Measurements from ENCODE around the gene SFSWAP. TPM values are rescaled to one million over a fixed set of nuclear protein-coding genes. Genes with fewer than 3 reads are reported as not detected.

The SFSWAP gene
- total and polyA plus RNA-seq, 2 of the 13 experiments (the other 11 are each of a cell fraction or from before 2014, with no cell fraction given) = 17.1 to 27.7 TPM

DNA sequence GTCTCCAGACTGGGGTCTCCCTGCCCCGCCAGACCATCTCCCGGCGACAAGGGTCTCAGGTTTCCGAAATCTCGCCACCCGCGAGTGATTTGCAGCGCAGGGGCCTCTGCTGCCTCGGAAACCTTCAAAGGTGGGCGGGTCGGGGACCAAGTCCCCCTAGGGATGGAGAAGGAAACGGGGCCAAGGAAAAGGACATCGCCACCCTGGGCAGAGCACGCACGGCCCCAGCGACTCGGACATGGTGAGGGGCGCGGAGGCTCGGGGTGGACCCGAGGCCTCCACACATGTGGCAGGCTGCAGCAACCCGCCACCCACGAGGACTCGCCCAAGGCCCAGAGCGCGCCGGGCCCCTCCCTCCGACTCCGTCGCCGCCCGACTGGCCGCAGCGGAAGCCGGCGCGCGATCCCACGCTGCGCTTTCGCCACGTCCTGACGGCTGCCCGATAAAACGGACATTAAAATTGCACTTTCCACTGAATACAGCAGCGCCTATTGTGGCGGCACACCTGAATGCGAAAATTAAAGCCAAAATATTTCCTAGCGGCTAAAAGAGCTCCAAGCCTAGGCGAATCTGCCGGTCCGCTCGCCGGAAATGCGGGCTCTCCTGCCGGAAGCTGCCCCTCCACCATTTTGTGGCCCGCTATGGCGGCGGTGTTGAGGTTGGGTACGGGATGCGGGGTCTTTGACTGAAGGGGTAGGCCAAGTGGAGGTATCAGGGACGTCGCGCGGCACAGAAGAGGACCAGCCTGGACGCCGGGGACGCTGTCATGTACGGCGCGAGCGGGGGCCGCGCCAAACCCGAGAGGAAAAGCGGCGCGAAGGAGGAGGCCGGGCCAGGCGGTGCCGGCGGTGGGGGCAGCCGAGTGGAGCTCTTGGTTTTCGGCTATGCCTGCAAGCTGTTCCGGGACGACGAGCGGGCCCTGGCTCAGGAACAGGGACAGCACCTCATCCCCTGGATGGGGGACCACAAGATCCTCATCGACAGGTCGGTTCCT is at the start of gene SFSWAP (continued):
- TF ChIP-seq ZNF253 (CRISPR knock-in tag; IDR thresholded peaks at IDR 0.05; ENCODE audit: borderline replicate concordance) = no peak
- peak; percentile 55; the same call in 1 of the 2 replicates for TF ChIP-seq TOPORS (CRISPR knock-in tag; IDR thresholded peaks at IDR 0.05)
- TF ChIP-seq RELA (CRISPR knock-in tag; IDR thresholded peaks at IDR 0.05) = no peak
- TF ChIP-seq ZNF557 (CRISPR knock-in tag; IDR thresholded peaks at IDR 0.05) = no peak; the same call in 1 of the 2 replicates
- peak; percentile 71; the same call in 1 of the 2 replicates for TF ChIP-seq NFIB (CRISPR knock-in tag; IDR thresholded peaks at IDR 0.05; ENCODE audit: borderline replicate concordance)
- TF ChIP-seq, protein P1, sequence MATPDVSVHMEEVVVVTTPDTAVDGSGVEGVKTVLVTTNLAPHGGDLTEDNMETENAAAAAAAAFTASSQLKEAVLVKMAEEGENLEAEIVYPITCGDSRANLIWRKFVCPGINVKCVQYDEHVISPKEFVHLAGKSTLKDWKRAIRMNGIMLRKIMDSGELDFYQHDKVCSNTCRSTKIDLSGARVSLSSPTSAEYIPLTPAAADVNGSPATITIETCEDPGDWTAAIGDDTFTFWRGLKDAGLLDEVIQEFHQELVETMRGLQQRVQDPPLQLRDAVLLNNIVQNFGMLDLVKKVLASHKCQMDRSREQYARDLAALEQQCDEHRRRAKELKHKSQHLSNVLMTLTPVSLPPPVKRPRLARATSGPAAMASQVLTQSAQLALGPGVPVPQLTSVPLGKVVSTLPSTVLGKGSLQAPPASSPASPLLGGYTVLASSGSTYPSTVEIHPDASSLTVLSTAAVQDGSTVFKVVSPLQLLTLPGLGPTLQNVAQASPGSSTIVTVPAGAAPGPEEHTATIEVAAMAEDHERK (CRISPR knock-in tag; IDR thresholded peaks at IDR 0.05; ENCODE audit: low read depth) = peak; percentile 67
- TF ChIP-seq MED1 (CRISPR knock-in tag; IDR thresholded peaks at IDR 0.05) = peak; percentile 64; the same call in 1 of the 2 replicates
- TF ChIP-seq, protein P2, sequence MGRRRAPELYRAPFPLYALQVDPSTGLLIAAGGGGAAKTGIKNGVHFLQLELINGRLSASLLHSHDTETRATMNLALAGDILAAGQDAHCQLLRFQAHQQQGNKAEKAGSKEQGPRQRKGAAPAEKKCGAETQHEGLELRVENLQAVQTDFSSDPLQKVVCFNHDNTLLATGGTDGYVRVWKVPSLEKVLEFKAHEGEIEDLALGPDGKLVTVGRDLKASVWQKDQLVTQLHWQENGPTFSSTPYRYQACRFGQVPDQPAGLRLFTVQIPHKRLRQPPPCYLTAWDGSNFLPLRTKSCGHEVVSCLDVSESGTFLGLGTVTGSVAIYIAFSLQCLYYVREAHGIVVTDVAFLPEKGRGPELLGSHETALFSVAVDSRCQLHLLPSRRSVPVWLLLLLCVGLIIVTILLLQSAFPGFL (CRISPR knock-in tag; IDR thresholded peaks at IDR 0.05) = peak; percentile 85; the same call in 1 of the 2 replicates
- peak; percentile 92 for TF ChIP-seq REPIN1 (CRISPR knock-in tag; IDR thresholded peaks at IDR 0.05; ENCODE audit: borderline replicate concordance, low read depth)
- peak; percentile 47; the same call in 1 of the 2 replicates for TF ChIP-seq ZNF558 (CRISPR knock-in tag; IDR thresholded peaks at IDR 0.05; ENCODE audit: borderline replicate concordance)
- TF ChIP-seq ZNF343 (CRISPR knock-in tag; IDR thresholded peaks at IDR 0.05) = peak; percentile 68; the same call in 1 of the 2 replicates
- TF ChIP-seq, protein P3, sequence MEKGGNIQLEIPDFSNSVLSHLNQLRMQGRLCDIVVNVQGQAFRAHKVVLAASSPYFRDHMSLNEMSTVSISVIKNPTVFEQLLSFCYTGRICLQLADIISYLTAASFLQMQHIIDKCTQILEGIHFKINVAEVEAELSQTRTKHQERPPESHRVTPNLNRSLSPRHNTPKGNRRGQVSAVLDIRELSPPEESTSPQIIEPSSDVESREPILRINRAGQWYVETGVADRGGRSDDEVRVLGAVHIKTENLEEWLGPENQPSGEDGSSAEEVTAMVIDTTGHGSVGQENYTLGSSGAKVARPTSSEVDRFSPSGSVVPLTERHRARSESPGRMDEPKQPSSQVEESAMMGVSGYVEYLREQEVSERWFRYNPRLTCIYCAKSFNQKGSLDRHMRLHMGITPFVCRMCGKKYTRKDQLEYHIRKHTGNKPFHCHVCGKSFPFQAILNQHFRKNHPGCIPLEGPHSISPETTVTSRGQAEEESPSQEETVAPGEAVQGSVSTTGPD (CRISPR knock-in tag; IDR thresholded peaks at IDR 0.05) = peak; percentile 48; the same call in 1 of the 2 replicates
- peak; percentile 96 for TF ChIP-seq ZNF619 (CRISPR knock-in tag; IDR thresholded peaks at IDR 0.05)
- peak; percentile 86; the same call in 1 of the 2 replicates for TF ChIP-seq SALL2 (CRISPR knock-in tag; IDR thresholded peaks at IDR 0.05)
- TF ChIP-seq, protein P4, sequence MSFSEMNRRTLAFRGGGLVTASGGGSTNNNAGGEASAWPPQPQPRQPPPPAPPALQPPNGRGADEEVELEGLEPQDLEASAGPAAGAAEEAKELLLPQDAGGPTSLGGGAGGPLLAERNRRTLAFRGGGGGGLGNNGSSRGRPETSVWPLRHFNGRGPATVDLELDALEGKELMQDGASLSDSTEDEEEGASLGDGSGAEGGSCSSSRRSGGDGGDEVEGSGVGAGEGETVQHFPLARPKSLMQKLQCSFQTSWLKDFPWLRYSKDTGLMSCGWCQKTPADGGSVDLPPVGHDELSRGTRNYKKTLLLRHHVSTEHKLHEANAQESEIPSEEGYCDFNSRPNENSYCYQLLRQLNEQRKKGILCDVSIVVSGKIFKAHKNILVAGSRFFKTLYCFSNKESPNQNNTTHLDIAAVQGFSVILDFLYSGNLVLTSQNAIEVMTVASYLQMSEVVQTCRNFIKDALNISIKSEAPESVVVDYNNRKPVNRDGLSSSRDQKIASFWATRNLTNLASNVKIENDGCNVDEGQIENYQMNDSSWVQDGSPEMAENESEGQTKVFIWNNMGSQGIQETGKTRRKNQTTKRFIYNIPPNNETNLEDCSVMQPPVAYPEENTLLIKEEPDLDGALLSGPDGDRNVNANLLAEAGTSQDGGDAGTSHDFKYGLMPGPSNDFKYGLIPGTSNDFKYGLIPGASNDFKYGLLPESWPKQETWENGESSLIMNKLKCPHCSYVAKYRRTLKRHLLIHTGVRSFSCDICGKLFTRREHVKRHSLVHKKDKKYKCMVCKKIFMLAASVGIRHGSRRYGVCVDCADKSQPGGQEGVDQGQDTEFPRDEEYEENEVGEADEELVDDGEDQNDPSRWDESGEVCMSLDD (CRISPR knock-in tag; IDR thresholded peaks at IDR 0.05; ENCODE audit: borderline replicate concordance) = no peak
- TF ChIP-seq, protein P5, sequence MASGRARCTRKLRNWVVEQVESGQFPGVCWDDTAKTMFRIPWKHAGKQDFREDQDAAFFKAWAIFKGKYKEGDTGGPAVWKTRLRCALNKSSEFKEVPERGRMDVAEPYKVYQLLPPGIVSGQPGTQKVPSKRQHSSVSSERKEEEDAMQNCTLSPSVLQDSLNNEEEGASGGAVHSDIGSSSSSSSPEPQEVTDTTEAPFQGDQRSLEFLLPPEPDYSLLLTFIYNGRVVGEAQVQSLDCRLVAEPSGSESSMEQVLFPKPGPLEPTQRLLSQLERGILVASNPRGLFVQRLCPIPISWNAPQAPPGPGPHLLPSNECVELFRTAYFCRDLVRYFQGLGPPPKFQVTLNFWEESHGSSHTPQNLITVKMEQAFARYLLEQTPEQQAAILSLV (CRISPR knock-in tag; IDR thresholded peaks at IDR 0.05; ENCODE audit: borderline replicate concordance) = peak; percentile 81; the same call in 1 of the 2 replicates
- peak; percentile 81 for TF ChIP-seq U2AF1 (optimal IDR thresholded peaks at IDR 0.05; ENCODE audit: low read depth, low read length)
- TF ChIP-seq ZNF75D (CRISPR knock-in tag; IDR thresholded peaks at IDR 0.05; ENCODE audit: borderline replicate concordance) = 0 out of 2 replicates have a peak, but pooled peaks have one; percentile 26
- TF ChIP-seq ZNF136 (CRISPR knock-in tag; IDR thresholded peaks at IDR 0.05; ENCODE audit: low read depth) = peak; percentile 46; the same call in 1 of the 2 replicates
